A172 (cell line): ENCODE measurements around the gene STK40. TPM values are rescaled to one million over a fixed set of nuclear protein-coding genes. Genes with fewer than 3 reads are reported as not detected.

Source experiments
- DNase-seq: peaks from one replicate; pipeline ENCODE4 v3.0.0-alpha.2; 2015; ENCODE audit warnings: low spot score
- total RNA-seq: library from RNA; depleted of rRNA; stranded (reverse); fragments of >200 nt; shearing (Covaris generic); gene quantifications from 2 replicates; pipeline ENCODE4 v1.2.3, GENCODE V29; 2014

Gene STK40
- total RNA-seq, 1 experiment from 2014 or later = 13.8 TPM

GRCh38 chr1:36372617-36373016, 13.1 kb downstream of the STK40 start:
- DNase-seq = no peak

- DNase-seq = no peak
Observed at GRCh38 chr1:36369061-36369861, 16.5 kb downstream of the STK40 start.

GRCh38 chr1:36367798-36368197, 17.9 kb downstream of the STK40 start:
- DNase-seq = no peak

GRCh38 chr1:36367066-36367465, 18.7 kb downstream of the STK40 start:
- DNase-seq = no peak

GRCh38 chr1:36366091-36366661, 19.5 kb downstream of the STK40 start:
- DNase-seq = no peak

GRCh38 chr1:36365381-36365780, 20.3 kb downstream of the STK40 start:
- no peak for DNase-seq

- DNase-seq = no peak
Observed at GRCh38 chr1:36359911-36360550, 25.7 kb downstream of the STK40 start.

- DNase-seq = no peak
Observed at GRCh38 chr1:36359383-36359782, 26.3 kb downstream of the STK40 start.

- DNase-seq = no peak
Observed at GRCh38 chr1:36358514-36359084, 27.1 kb downstream of the STK40 start.

- DNase-seq = no peak
Observed at GRCh38 chr1:36355811-36356210, 29.9 kb downstream of the STK40 start.

GRCh38 chr1:36354486-36354885, 31.2 kb downstream of the STK40 start:
- DNase-seq = no peak

- DNase-seq = peak; percentile 72
Observed at GRCh38 chr1:36352910-36353878, 32.5 kb downstream of the STK40 start.

- DNase-seq = peak; percentile 73
Observed at GRCh38 chr1:36352125-36352909, 33.4 kb downstream of the STK40 start.

GRCh38 chr1:36351227-36351977, 34.3 kb downstream of the STK40 start:
- DNase-seq = peak; percentile 91

- DNase-seq = peak; percentile 92
Observed at GRCh38 chr1:36350659-36351226, 35.0 kb downstream of the STK40 start.

GRCh38 chr1:36349839-36350238, 35.9 kb downstream of the STK40 start:
- DNase-seq = peak; percentile 30

GRCh38 chr1:36349241-36349671, 36.5 kb downstream of the STK40 start:
- peak; percentile 68 for DNase-seq

- DNase-seq = no peak
Observed at GRCh38 chr1:36346741-36347370, 38.9 kb downstream of the STK40 start.

- DNase-seq = no peak
Observed at GRCh38 chr1:36345353-36345752, 40.4 kb downstream of the STK40 start.
